HG03025 (cell line): ENCODE data around the gene GRK5.
"Not testable (repeated sequence)": the region's sequence is repeated elsewhere in the genome, so short reads cannot be mapped to it uniquely, and the experiment has no call there.

Source experiments
- ATAC-seq: cut with Tn5 transposase; IDR thresholded peaks from one replicate; pipeline ENCODE4 v1.9.1; 2021; ENCODE audit warnings: mild to moderate bottlenecking, moderate library complexity; ENCODE audit not compliant: unreplicated experiment, low FRiP score

GRK5 gene

DNA sequence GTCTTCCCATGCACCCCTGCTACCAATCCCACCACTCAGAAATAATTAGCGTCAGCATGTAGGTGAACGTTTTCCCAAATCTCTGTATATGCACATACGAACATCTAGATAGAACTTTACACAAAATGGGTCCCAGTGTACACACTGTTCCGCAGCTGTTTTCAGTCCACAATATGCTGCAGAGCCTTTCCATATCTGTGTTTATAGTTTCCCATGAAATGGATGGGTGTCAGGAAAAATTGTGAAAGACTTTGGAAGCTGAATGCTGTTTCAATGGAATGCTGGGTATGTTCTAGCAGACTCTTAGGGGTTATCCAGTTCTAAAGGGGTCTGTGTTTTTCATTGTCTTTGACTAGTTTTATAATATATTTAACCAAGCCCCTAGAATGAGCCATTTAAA, 13.8 kb downstream of the GRK5 start:
- ATAC-seq: no peak

DNA sequence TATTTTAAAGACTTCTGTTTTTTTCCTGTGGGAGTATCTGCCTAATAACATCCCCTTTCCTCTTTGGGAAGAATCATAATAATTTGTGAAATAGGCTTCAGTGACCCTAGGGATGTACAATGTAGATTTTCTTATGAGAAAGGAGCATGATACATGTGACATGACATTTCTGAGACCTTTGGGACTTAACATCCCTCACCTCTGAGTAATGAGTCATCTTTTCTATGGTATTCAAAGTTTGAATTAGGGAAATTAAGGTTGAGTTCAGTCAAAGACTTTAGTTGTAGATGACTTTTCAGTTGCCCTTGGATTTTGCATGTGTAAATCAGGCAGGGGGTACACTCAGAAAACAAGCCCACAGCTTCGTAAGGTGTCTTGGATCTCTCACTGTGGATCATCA, 14.3 kb downstream of the GRK5 start:
- no peak for ATAC-seq

DNA sequence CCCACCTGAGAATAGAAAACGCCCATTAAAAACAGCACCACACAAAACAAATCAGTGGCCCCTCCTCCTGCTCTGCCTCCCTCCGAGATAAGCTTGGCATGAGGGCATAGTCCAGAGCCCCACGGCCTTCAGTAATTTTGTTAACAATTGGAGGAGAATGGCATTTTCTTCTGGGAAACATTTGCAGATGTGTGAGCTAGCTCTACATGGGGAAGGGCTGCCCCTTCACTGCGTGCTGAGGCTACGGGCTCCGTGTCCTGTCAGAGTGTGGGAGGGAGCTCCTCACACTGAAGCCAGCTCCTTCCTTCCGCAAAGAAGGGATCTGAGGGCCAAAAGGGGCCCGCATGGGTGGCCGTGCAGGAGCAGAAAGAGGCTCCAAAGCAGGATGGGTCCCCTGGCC, 15.2 kb downstream of the GRK5 start:
- ATAC-seq: no peak

- ATAC-seq: no peak
Observed at GRCh38 chr10:119222966-119223386, 15.6 kb downstream of the GRK5 start.

DNA sequence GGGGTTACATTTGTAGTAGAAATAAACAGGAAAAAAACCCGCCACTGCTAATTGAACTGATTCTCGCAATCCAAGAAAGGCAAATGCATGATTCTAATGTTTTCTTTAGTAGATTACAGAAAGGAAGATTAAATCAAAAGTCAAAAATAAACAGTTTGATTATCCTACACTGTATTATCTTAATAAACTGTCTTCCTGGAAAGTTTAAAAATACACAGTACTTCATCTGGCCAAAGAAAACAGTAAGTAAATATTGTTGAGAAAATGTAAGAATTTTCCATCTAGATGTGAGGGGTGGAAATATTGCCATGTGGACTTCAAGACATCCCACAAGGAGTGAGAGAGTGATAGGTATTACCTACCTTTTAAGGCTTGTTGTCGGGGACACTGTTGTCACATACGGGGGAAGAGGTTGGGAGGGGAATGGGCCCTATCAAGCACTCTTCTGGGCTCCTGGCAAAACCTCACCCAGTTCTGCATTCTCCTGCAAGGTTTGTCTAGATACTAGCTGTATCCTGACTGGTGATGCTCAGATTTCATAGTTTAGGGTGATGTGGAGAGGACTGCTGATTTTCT, 17.8 kb downstream of the GRK5 start:
- ATAC-seq: no peak

DNA sequence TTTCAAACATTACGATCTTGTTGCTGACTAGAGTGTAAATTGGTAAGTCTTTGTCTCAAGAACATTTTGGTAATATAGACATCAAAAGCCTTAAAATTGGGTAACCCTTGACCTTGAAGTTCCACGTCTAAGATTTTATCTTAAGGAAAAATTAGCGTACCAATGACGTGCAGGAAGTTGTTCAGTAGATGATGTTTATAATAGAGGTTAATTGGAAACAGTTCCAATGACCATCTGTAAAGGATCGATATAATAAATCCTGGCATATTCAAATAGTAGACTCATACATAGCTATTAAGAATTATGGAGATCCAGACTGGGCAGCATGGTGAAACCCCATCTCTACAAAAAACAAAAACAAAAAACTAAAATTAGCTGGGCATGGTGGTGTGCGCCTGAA, 20.5 kb downstream of the GRK5 start:
- no peak for ATAC-seq

DNA sequence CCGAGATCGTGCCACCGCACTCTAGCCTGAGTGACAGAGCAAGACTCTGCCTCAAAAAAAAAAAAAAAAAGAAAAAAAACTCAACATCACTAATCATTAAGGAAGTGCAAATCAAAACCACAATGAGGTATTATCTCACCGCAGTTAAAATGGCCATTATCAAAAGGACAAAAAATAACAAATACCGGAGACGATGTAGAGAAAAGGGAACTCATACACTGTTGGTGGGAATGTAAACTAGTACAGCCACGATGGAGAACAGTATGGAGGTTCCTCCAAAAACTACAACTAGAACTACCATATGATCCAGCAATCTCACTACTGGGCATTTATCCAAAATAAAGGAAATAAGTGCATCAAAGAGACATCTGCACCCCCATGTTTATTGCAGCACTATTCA, 24.3 kb downstream of the GRK5 start:
- ATAC-seq: no peak

GRCh38 chr10:119232439-119232838, 25.1 kb downstream of the GRK5 start:
- ATAC-seq: not testable (repeated sequence)

GRCh38 chr10:119233123-119233820, 25.9 kb downstream of the GRK5 start:
- no peak for ATAC-seq

- ATAC-seq: no peak
Observed at GRCh38 chr10:119233821-119234220, 26.4 kb downstream of the GRK5 start.

- ATAC-seq: no peak
Observed at GRCh38 chr10:119235356-119235755, 28.0 kb downstream of the GRK5 start.

DNA sequence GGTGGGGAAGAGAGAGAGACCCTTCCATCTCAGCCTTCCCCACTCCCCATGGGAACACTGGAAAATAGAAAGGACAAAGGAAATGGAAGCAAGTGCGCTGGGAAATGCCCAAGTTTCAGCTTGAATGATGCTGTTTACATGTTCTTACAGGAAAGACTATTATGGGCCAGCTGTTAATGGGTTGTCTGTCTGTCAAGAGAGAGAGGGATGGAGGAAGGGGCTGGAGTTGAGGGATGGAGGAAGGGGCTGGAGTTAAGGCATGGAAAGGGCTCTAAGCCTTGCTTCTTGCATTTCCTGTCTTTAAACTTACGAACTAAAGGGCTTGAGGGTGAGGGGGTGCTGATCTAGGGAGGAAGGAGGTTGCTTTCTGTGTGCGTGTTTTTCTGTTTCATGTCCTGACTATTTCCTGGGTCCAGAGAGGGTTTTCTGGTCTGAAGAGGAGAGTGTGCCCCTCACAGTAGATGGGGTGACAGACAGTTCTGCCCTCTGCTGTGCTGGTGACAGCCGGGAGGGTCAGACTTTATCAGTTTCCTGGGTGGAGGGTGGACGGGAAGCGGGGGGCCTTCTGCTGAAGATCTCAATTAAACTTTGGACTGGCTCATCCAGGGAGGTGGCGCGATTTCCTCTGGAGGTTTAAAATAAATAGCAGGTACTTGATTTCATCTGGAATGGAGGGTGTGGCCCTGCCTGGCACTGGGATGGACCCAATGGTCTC, 30.5 kb downstream of the GRK5 start:
- ATAC-seq: no peak

- no peak for ATAC-seq
Observed at GRCh38 chr10:119238577-119238976, 31.2 kb downstream of the GRK5 start.

DNA sequence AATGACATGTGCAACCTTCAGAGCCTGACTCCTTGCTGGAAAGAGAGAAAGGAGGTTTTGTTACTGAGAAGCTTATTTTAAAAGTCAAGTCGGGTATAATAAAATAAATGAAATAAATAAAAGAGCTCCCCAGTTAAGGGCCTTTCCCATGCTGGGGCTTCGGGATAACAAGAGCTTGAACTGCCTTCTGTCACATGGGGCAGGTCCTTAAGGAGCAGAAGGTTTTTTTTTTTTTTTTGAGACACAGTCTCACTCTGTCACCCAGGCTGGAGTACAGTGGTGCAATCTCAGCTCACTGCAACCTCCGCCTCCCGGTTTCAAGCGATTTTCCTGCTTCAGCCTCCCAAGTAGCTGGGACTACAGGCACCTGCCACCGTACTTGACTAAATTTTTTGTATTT, 31.6 kb downstream of the GRK5 start:
- not testable (repeated sequence) for ATAC-seq

DNA sequence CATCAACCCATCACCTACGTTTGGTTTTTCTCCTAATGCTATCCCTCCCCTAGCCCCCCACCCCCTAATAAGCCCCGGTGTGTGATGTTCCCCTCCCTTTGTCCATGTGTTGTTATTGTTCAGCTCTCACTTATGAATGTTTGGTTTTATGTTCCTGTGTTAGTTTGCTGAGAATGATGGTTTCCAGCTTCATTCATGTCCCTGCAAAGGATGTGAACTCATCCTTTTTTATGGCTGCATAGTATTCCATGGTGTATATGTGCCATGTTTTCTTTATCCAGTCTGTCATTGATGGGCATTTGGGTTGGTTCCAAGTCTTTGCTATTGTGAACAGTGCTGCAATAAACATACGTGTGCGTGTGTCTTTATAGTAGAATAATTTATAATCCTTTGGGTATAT, 32.3 kb downstream of the GRK5 start:
- not testable (repeated sequence) for ATAC-seq

DNA sequence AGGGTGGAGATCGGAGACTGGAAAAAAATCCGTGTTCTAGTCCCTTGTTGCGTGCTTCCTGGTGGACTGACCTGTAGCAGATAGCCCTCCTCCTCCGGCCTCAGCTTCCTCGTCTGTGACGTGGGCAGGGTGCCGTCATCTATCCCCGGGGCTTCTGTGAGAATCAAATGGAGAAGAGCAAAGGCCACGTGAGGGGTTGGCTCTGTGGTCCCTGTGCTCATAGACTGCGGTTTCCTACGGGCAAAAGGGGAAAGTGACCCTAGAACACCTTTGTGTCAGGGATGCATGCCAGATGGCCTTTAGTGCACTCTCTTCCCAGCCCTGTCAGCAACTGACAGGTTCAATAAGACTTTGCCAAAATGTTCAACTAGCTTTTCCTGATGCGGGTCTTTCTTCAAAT, 33.7 kb downstream of the GRK5 start:
- no peak for ATAC-seq

DNA sequence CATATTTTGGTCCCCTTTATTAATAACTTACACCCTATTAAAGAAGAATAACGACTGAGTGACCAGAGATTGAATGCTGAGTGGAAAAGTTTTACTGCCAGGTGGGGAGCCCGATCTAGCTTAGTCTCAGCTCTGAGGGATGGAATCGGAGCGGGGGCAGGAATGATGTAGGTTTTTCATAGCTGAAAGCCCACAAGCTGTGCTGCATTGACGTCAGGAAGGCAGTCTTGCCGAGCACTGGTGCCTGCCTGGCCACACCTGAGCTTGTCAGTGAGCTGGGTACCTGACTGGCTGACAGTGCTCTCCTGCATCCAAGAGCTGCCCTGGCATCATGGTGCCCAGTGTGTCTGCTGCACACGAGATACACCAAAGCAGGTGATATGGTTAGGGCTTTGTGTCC, 34.8 kb downstream of the GRK5 start:
- no peak for ATAC-seq

GRCh38 chr10:119243488-119243887, 36.1 kb downstream of the GRK5 start:
- ATAC-seq: no peak

- no peak for ATAC-seq
Observed at GRCh38 chr10:119243967-119244366, 36.6 kb downstream of the GRK5 start.

GRCh38 chr10:119245272-119245671, 37.9 kb downstream of the GRK5 start:
- no peak for ATAC-seq

GRCh38 chr10:119246862-119247549, 39.6 kb downstream of the GRK5 start:
- no peak for ATAC-seq
